ENCODE measurements around the gene CLCN7.

DNA sequence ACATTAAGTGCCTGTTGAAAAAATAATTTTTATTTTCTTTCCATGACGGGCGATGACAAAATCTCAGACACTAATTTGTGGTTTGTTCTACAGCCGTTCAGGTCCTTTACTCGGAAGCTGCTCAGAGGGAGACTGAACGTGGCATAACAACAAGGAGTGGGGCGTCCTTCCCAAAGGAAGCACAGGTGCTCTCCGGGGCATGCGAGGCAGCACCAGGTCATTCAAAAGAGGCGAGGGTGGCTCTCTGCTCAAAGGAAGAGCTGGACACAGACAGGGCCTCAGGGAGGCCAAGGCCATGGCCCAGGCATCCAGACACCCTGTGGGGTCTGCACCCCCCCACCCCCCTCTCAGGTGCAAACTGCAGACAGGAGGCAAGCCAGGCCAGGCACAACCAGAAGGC, 76.5 kb downstream of the CLCN7 start:
- TF ChIP-seq, protein P1, sequence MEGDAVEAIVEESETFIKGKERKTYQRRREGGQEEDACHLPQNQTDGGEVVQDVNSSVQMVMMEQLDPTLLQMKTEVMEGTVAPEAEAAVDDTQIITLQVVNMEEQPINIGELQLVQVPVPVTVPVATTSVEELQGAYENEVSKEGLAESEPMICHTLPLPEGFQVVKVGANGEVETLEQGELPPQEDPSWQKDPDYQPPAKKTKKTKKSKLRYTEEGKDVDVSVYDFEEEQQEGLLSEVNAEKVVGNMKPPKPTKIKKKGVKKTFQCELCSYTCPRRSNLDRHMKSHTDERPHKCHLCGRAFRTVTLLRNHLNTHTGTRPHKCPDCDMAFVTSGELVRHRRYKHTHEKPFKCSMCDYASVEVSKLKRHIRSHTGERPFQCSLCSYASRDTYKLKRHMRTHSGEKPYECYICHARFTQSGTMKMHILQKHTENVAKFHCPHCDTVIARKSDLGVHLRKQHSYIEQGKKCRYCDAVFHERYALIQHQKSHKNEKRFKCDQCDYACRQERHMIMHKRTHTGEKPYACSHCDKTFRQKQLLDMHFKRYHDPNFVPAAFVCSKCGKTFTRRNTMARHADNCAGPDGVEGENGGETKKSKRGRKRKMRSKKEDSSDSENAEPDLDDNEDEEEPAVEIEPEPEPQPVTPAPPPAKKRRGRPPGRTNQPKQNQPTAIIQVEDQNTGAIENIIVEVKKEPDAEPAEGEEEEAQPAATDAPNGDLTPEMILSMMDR (conservative IDR thresholded peaks at IDR 0.05; ENCODE audit: low read depth, low read length), result no peak
- TF ChIP-seq EZH2phosphoT487 (IDR thresholded peaks at IDR 0.05; ENCODE audit: borderline replicate concordance, low read length) (no peak), EZH2 (IDR thresholded peaks at IDR 0.05; ENCODE audit: low read length, unreplicated experiment) (no peak)

Measured in PC-3 (cell line).